Adipocyte (in vitro differentiated cells): ENCODE data around the gene GMPPB.
"Not testable (repeated sequence)": the region's sequence is repeated elsewhere in the genome, so short reads cannot be mapped to it uniquely, and the experiment has no call there.

Experiments used
- DNase-seq: peaks from one replicate; pipeline ENCODE4 v3.0.0-alpha.2; 2015; ENCODE audit warnings: low read depth
- H3K27me3 ChIP-seq: replicated peaks from 2 replicates; pipeline ENCODE4 v1.7.0; 2013; ENCODE audit warnings: mild to moderate bottlenecking, low read length, moderate library complexity; ENCODE audit not compliant: control insufficient read depth, insufficient read depth
- H3K36me3 ChIP-seq: 2 replicates; pipeline ENCODE4 v1.7.0; 2013; ENCODE audit warnings: low read length, mild to moderate bottlenecking, moderate library complexity; ENCODE audit not compliant: control insufficient read depth, insufficient read depth, severe bottlenecking
- H3K4me1 ChIP-seq: 2 replicates; pipeline ENCODE4 v1.7.0; 2013; ENCODE audit warnings: mild to moderate bottlenecking, low read length, moderate library complexity; ENCODE audit not compliant: control insufficient read depth, insufficient read depth
- H3K4me3 ChIP-seq: 2 replicates; pipeline ENCODE4 v1.7.0; 2013; ENCODE audit warnings: mild to moderate bottlenecking, low read length, moderate library complexity
- H3K9ac ChIP-seq: 2 replicates; pipeline ENCODE4 v1.7.0; 2013; ENCODE audit warnings: mild to moderate bottlenecking, low read length, moderate library complexity
- H3K9me3 ChIP-seq: 2 replicates; pipeline ENCODE4 v1.7.0; 2013; ENCODE audit warnings: mild to moderate bottlenecking, low read length, moderate library complexity; ENCODE audit not compliant: control insufficient read depth

The GMPPB gene

DNA sequence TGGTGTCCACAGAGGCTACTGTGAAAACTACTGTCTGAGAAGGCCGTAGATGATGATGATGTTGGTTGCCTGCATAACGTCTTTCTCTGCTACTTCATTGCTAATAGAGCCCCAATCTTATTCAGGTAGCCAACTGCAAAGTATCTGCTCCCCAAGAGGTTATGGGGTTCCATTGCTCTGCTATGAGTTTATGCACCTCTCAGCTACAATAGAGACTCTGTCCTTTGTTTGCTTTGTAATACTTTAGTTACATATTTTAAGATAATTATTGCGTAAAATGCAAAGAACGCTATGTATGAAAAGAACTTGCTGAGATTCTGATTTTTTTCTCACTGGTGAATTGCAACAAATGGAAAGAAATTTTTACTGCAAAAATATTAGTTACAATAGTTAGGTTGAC is 27.8 kb upstream of the GMPPB start:
- Histone ChIP-seq H3K27me3 (no peaks in the 10 kb centered on the region), H3K4me3 (no peak overlapping the region), H3K4me1 (no peaks in the 10 kb centered on the region), H3K9me3 (no peaks in the 10 kb centered on the region), H3K9ac (no peak overlapping the region), H3K36me3 (peaks cover 8% of the 10 kb centered on the region)
- peak; percentile 11 for DNase-seq

GRCh38 chr3:49750056-49750455 is 26.3 kb upstream of the GMPPB start:
- no peaks in the 10 kb centered on the region for H3K4me1 ChIP-seq
- H3K9me3 ChIP-seq, result no peaks in the 10 kb centered on the region
- H3K4me3 ChIP-seq, result no peak overlapping the region
- DNase-seq, result no peak
- no peak overlapping the region for H3K9ac ChIP-seq
- H3K36me3 ChIP-seq, result peaks cover 12% of the 10 kb centered on the region
- no peaks in the 10 kb centered on the region for H3K27me3 ChIP-seq

GRCh38 chr3:49748874-49749273 is 25.1 kb upstream of the GMPPB start:
- not testable (repeated sequence) for H3K9me3 ChIP-seq, H3K4me1 ChIP-seq, H3K4me3 ChIP-seq, DNase-seq, H3K27me3 ChIP-seq, H3K9ac ChIP-seq
- peaks cover 12% of the 10 kb centered on the region for H3K36me3 ChIP-seq

DNA sequence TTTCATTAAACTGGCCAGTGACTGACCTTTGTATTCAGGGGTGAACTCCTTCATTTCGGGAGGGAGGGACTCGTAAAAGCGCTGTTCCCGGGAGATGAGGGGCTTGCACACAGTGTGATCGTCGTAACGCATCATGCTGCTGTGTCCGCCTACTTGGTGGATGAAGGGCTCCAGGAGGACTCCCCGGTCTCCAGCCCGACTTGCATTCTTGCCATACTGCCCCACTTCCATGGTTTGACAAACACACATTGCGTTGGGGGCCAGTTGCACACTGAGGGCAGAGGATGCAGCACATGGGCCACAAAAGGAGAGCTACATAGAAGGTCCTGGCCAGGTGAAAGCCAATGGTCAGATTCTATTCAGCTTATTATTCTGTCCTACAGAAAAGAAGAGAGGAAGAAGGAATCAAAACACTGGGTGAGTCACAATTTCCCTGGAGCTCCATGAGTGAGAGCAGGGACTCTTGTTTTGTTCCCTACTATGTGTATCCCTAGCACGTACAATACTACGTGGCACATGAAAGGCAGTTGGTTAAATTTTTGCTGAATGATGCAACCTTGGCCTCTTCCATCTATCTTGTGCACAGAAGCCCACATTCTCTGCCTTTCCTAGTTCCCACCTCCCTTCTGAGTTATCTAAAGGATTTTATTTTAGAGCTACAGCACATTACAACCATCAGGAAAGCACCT is 24.2 kb upstream of the GMPPB start:
- H3K36me3 ChIP-seq, result peaks cover 12% of the 10 kb centered on the region
- H3K27me3 ChIP-seq, result no peaks in the 10 kb centered on the region
- no peak overlapping the region for H3K9ac ChIP-seq
- DNase-seq, result no peak
- H3K4me3 ChIP-seq, result no peak overlapping the region
- H3K4me1 ChIP-seq, result no peaks in the 10 kb centered on the region
- H3K9me3 ChIP-seq, result no peaks in the 10 kb centered on the region

DNA sequence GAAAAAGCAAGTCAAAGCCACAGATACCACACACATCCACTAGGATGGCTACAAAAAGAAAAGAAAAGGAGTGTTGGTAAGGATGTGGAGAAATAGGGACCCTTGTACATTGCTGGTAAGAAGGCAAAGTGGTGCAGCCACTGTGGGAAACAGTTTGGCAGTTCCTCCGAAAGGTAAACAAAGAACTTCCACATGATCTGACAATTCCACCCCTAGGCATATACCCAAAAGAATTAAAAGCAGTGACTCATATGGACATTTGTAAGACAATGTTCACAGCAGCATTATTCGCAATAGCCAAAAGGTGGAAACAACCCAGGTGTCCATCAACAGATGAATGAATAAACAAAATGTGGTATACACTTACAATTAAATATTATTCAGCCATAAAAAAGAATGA is 22.2 kb upstream of the GMPPB start:
- Histone ChIP-seq H3K27me3 (no peaks in the 10 kb centered on the region), H3K36me3 (peaks cover 21% of the 10 kb centered on the region), H3K9ac (no peak overlapping the region), H3K9me3 (no peaks in the 10 kb centered on the region), H3K4me1 (no peaks in the 10 kb centered on the region), H3K4me3 (no peak overlapping the region)
- peak; percentile 49 for DNase-seq

DNA sequence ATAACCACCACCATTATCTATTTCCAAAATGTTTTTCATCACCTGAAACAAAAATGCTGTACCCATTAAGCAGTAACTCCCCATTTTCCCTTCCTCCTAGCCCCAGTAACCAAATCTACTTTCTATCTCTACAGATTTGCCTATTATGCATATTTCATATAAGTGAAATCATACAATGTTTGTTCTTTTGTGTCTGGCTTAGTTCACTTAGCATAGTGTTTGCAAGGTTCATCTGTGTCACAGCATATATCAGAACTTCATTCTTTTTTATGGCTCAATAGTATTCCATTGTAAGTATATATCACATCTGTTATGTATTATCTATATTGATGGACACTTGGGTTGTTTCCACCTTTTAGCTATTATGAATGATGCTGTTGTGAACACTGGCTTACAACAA is 16.7 kb upstream of the GMPPB start:
- Histone ChIP-seq H3K9me3 (no peaks in the 10 kb centered on the region), H3K9ac (no peak overlapping the region), H3K4me1 (no peaks in the 10 kb centered on the region), H3K4me3 (no peak overlapping the region), H3K36me3 (peaks cover 39% of the 10 kb centered on the region), H3K27me3 (no peaks in the 10 kb centered on the region)
- DNase-seq, result no peak

DNA sequence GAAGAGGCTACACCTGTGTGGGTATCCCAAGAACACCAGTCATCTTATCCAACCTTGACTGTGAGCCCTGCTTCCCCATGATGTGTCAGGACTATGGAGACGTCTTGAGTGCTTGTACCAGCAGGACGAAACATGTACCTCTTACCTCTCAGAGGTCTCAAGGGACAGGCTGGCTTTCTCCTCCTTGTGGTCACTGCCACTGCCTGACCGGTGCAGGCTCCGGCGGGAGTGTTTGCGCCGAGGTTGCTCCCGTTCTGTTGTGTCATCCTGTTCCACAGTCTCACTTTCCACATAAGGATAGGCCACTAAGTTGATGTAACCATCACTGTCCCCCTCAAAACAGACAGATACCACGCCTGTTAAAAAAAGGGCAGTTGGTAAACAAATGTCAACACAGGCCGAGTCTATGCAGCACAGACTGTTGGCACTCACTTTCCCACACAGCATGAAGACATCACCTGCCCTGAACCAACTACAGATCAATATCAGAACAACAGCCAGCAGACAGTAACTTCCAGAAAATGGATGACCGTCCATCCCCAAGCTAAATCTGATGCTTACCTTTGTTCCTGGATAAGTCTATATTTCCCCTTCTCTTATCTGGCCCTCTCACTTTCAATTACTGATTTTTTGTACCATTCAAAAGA is 14.4 kb upstream of the GMPPB start:
- H3K9me3 ChIP-seq, result no peaks in the 10 kb centered on the region
- peaks cover 50% of the 10 kb centered on the region for H3K36me3 ChIP-seq
- H3K4me3 ChIP-seq, result no peak overlapping the region
- no peak for DNase-seq
- H3K4me1 ChIP-seq, result peaks cover 7% of the 10 kb centered on the region
- no peak overlapping the region for H3K9ac ChIP-seq
- no peaks in the 10 kb centered on the region for H3K27me3 ChIP-seq

DNA sequence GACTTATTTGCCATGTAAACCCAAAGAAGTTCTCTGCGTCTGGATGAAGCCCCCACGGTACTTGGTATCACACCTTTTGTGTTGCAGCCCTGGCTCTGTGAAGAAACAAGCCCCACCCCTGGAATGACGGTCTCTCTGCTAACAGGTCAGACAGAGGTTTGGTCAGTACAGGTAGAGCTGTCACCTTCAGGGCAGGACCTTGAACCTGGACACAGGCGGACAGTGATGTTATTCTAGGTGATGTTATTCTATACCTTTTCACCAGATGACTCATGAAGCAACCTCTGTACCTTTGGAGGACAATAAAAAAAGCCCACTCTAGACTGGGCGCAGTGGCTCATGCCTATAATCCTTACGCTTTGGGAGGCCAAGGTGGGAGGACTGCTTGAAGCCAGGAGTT is 11.0 kb upstream of the GMPPB start:
- H3K9me3 ChIP-seq, result no peaks in the 10 kb centered on the region
- no peaks in the 10 kb centered on the region for H3K27me3 ChIP-seq
- DNase-seq, result no peak
- no peak overlapping the region for H3K4me3 ChIP-seq
- H3K9ac ChIP-seq, result no peak overlapping the region
- peaks cover 8% of the 10 kb centered on the region for H3K4me1 ChIP-seq
- H3K36me3 ChIP-seq, result peaks cover 65% of the 10 kb centered on the region

DNA sequence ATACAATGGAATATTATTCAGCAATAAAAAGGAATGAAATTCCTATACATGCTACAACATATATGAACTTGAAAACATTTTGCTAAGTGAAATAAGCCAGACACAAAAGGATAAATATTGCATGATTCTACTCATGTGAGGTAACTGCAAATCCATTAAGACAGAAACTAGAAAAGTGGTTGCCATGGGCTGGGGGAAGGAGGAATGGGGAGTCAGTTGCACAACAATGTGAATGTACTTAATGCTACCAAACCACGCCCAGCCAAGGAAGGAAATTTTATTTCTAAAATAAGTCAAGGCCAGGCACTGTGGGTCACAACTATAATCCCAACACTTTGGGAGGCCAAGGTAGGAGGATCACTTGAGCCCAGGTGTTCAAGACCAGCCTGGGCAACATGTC is 9.8 kb upstream of the GMPPB start:
- Histone ChIP-seq H3K9ac (no peak overlapping the region), H3K27me3 (no peaks in the 10 kb centered on the region), H3K36me3 (peaks cover 66% of the 10 kb centered on the region), H3K9me3 (no peaks in the 10 kb centered on the region), H3K4me3 (no peak overlapping the region), H3K4me1 (peaks cover 8% of the 10 kb centered on the region)
- DNase-seq, result peak; percentile 40

DNA sequence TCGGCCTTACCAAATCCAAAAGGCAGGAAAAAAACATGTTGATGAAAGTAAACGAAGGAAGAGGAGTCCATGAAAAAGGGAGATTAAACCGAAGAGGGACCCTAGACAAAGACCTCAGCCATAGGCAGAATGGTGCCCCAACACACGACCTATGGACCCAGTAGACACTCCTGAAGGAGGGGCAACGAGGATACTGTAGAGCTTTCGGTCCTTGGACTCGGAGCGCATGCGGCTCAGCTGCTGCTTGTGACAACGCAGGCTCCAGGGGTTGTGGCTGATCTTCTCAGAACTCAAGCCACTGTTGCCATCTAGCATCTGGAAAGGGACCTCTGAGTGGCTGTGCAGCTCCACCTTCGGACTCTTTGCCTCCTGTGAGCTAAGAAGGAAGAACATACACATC is 8.8 kb upstream of the GMPPB start:
- Histone ChIP-seq H3K36me3 (peaks cover 64% of the 10 kb centered on the region), H3K27me3 (no peaks in the 10 kb centered on the region), H3K4me1 (peaks cover 8% of the 10 kb centered on the region), H3K9ac (no peak overlapping the region), H3K9me3 (no peaks in the 10 kb centered on the region), H3K4me3 (no peak overlapping the region)
- DNase-seq, result no peak

GRCh38 chr3:49729966-49730609 is 6.3 kb upstream of the GMPPB start:
- Histone ChIP-seq H3K9ac (no peak overlapping the region), H3K4me1 (peaks cover 8% of the 10 kb centered on the region), H3K4me3 (no peak overlapping the region), H3K27me3 (no peaks in the 10 kb centered on the region), H3K36me3 (peaks cover 60% of the 10 kb centered on the region), H3K9me3 (no peaks in the 10 kb centered on the region)
- no peak for DNase-seq
